Left ventricle myocardium inferior (tissue), 1 donor: Measurements from ENCODE around the gene SOX11. TPM values are rescaled to one million over a fixed set of nuclear protein-coding genes. Genes with fewer than 3 reads are reported as not detected.

ENCODE experiments used
- DNase-seq: peaks from one replicate; pipeline ENCODE4 v3.0.0-alpha.2; 2020
- H3K27ac ChIP-seq: fragments of 200-600 bp; replicated peaks from 2 replicates; pipeline ENCODE4 v1.8.0; 2021
- H3K27me3 ChIP-seq: fragments of 200-600 bp; 2 replicates; pipeline ENCODE4 v1.8.0; 2021; ENCODE audit warnings: low read depth
- H3K36me3 ChIP-seq: fragments of 200-600 bp; 2 replicates; pipeline ENCODE4 v1.8.0; 2021
- H3K4me1 ChIP-seq: fragments of 200-600 bp; 2 replicates; pipeline ENCODE4 v1.8.0; 2021
- H3K4me3 ChIP-seq: fragments of 200-600 bp; 2 replicates; pipeline ENCODE4 v1.8.0; 2021; ENCODE audit warnings: mild to moderate bottlenecking, moderate library complexity
- H3K9me3 ChIP-seq: fragments of 200-600 bp; replicated peaks from 2 replicates; pipeline ENCODE4 v1.8.0; 2021
- CTCF ChIP-seq: fragments of 200-600 bp; IDR thresholded peaks from 2 replicates; pipeline ENCODE4 v1.8.0; 2021; ENCODE audit warnings: antibody characterized with exemption, mild to moderate bottlenecking, borderline replicate concordance
- intact Hi-C: fragments of 100-400 bp; cut with micrococcal nuclease; formaldehyde crosslinking; loops from one replicate; pipeline ENCODE4 v1.11.0; 2022
- total RNA-seq: library from RNA; stranded (reverse); fragmentation: NEBNext Ultra II Directional; extraction: Animal tissue kit (Norgen Biotek cat#: 25700); gene quantifications from one replicate; pipeline ENCODE4 v1.2.1, GENCODE V29; 2021
- donor health status: DM: no; HTN: yes; CAD: no; lungs with severe emphysema.

The SOX11 gene
- total RNA-seq, 1 donor from 2014 or later, result 0.93 TPM

DNA sequence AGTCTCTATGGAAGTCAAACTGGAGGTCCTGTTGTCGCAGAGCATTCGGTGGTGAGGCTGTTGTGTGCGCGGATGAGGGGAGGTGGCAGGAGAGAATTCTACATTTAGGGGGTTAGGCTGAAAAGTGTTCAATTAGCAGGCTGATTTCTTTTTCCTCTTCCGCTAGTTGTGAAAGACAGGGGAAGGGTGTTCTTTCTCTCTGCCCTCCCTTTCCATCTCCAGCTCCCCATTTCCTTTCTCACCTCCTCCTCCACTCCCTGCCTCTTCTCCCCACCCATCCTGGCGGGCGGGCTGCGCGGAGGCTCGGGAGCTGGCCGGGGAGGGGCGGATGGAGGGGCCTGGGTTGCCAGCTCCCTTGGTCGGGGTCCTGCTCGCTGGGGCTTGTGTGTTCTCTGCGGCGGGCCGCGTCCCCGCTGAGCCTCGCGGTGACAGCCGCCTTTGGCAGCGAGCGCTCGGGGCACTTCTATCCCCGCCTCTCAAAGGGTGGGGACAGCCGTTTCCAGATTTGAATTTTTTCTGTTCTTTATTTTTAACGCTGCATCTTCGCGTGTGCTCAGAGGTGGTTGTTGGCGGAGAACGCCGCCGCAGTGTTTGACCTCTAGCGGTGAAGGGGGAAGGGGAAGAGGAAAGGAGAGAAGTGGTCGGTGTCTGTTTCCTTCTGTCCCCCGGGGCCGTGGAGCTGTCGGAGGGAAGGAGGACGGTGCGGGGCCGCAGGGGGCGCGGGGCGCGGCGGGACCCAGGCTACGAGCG, 3.6 kb downstream of the SOX11 start:
- Histone ChIP-seq H3K27me3 (peaks cover 100% of the 10 kb centered on the region), H3K4me3 (peak overlapping the region; percentile 66), H3K4me1 (peaks cover 53% of the 10 kb centered on the region), H3K36me3 (no peaks in the 10 kb centered on the region), H3K27ac (peak overlapping the region; percentile 78), H3K9me3 (no peaks in the 10 kb centered on the region)
- intact Hi-C loops, result no loop called here
- no peak for DNase-seq
- no peak for TF ChIP-seq CTCF

- no peaks in the 10 kb centered on the region for H3K36me3 ChIP-seq
- H3K27ac ChIP-seq, result peak overlapping the region; percentile 78
- H3K4me3 ChIP-seq, result peak overlapping the region; percentile 66
- TF ChIP-seq CTCF, result no peak
- peaks cover 100% of the 10 kb centered on the region for H3K27me3 ChIP-seq
- no peak for DNase-seq
- H3K4me1 ChIP-seq, result peaks cover 47% of the 10 kb centered on the region
- intact Hi-C loops, result no loop called here
- H3K9me3 ChIP-seq, result no peaks in the 10 kb centered on the region
These were observed 4.3 kb downstream of the SOX11 start for GRCh38 chr2:5696404-5696944.

- H3K4me1 ChIP-seq, result peaks cover 43% of the 10 kb centered on the region
- no peaks in the 10 kb centered on the region for H3K9me3 ChIP-seq
- no peaks in the 10 kb centered on the region for H3K36me3 ChIP-seq
- peak overlapping the region; percentile 66 for H3K4me3 ChIP-seq
- peaks cover 100% of the 10 kb centered on the region for H3K27me3 ChIP-seq
- peak overlapping the region; percentile 78 for H3K27ac ChIP-seq
- intact Hi-C loops, result no loop called here
- no peak for TF ChIP-seq CTCF
- DNase-seq, result no peak
These were observed 4.8 kb downstream of the SOX11 start for GRCh38 chr2:5696945-5697521.

GRCh38 chr2:5697562-5697961, 5.4 kb downstream of the SOX11 start:
- Histone ChIP-seq H3K36me3 (no peaks in the 10 kb centered on the region), H3K27ac (peak overlapping the region; percentile 78), H3K4me1 (peaks cover 38% of the 10 kb centered on the region), H3K27me3 (peaks cover 100% of the 10 kb centered on the region), H3K9me3 (no peaks in the 10 kb centered on the region), H3K4me3 (peak overlapping the region; percentile 66)
- intact Hi-C loops, result no loop called here
- TF ChIP-seq CTCF, result no peak
- DNase-seq, result no peak

GRCh38 chr2:5698134-5698533, 6.0 kb downstream of the SOX11 start:
- Histone ChIP-seq H3K4me1 (peaks cover 32% of the 10 kb centered on the region), H3K27ac (no peak overlapping the region), H3K27me3 (peaks cover 100% of the 10 kb centered on the region), H3K9me3 (no peaks in the 10 kb centered on the region), H3K4me3 (no peak overlapping the region), H3K36me3 (no peaks in the 10 kb centered on the region)
- no peak for DNase-seq
- intact Hi-C loops, result no loop called here
- no peak for TF ChIP-seq CTCF
